Adrenal gland (tissue), 12 donors: ENCODE measurements around the gene STXBP4. TPM values are rescaled to one million over a fixed set of nuclear protein-coding genes. Genes with fewer than 3 reads are reported as not detected.

Experiments used
- DNase-seq, 7 donors: peaks; one replicate each; pipeline ENCODE4 v3.0.0-alpha.2; 2019 to 2020
- H3K27ac ChIP-seq, 5 donors: fragments of 200-600 bp; sonication (generic) in 4 of 5; 1 replicate in 3 of 5; 2 replicates in 2 of 5; pipeline versions ENCODE4 v1.5.1 to v1.8.0; 2016 to 2020; ENCODE audit warnings: mild to moderate bottlenecking in 1 of 5
- H3K27me3 ChIP-seq: fragments of 200-600 bp; 2 replicates; pipeline ENCODE4 v1.8.0; 2021
- H3K36me3 ChIP-seq, 2 donors: fragments of 200-600 bp; replicated peaks in 1 of 2; 1 replicate in 1 of 2; 2 replicates in 1 of 2; pipeline versions ENCODE4 v1.5.1 to v1.8.0; 2018 to 2022
- H3K4me1 ChIP-seq, 2 donors: fragments of 200-600 bp; replicated peaks in 1 of 2; 1 replicate in 1 of 2; 2 replicates in 1 of 2; pipeline versions ENCODE4 v1.5.1 to v1.8.0; 2018 to 2021
- H3K4me3 ChIP-seq, 4 donors: fragments of 200-600 bp; sonication (generic) in 3 of 4; one replicate each; pipeline ENCODE4 v1.5.1; 2016 to 2018
- H3K9me3 ChIP-seq, 3 donors: fragments of 200-600 bp; sonication (generic) in 1 of 3; replicated peaks in 1 of 3; 1 replicate in 2 of 3; 2 replicates in 1 of 3; pipeline versions ENCODE4 v1.5.1 to v1.8.0; 2016 to 2021
- CTCF ChIP-seq, 6 experiments: fragments of 450-650 bp in 4 of 6; fragments of 200-600 bp in 2 of 6; sonication (generic) in 1 of 6; IDR thresholded peaks; 1 replicate in 5 of 6; 2 replicates in 1 of 6; pipeline versions ENCODE4 v1.5.1 to v1.8.0; 2016 to 2021; ENCODE audit warnings: antibody characterized with exemption in 6 of 6, mild to moderate bottlenecking in 2 of 6, moderate library complexity in 1 of 6
- POLR2A ChIP-seq, 2 donors: fragments of 450-650 bp; IDR thresholded peaks; one replicate each; pipeline ENCODE4 v1.6.1; 2017; ENCODE audit warnings: antibody characterized with exemption in 2 of 2, mild to moderate bottlenecking in 2 of 2, moderate library complexity in 1 of 2
- WGBS, 4 donors: extraction: QIAGEN DNeasy Blood & Tissue Kit in 2 of 4; methylation state at CpG; one replicate each; pipeline versions ENCODE4 v1.1.5 to v1.1.7; 2013 to 2017; 5-methylcytosine and 5-hydroxymethylcytosine counted together
- intact Hi-C, 2 donors: fragments of 100-400 bp; cut with DNase I; formaldehyde crosslinking; loops; one replicate each; pipeline versions ENCODE4 v1.14.1 to v1.15.0; 2022 to 2023
- polyA plus RNA-seq, 3 donors: library from polyadenylated mRNA; stranded (reverse); fragments of 200-250 nt in 2 of 3; fragments of 350-450 nt in 1 of 3; fragmentation: Illumina TruSeq in 1 of 3; extraction: RNeasy Lipid Tissue Mini Kit (QIAGEN cat#74804) in 1 of 3; gene quantifications; one replicate each; pipeline ENCODE4 v1.2.3, GENCODE V29; 2013 to 2014
- total RNA-seq, 9 donors: library from RNA; depleted of rRNA in 4 of 9; stranded (reverse); fragments of >200 nt in 4 of 9; fragments of 120-200 nt in 1 of 9; fragmentation: NEBNext Ultra II Directional in 1 of 9; extraction: Animal tissue kit (Norgen Biotek cat#: 25700) in 1 of 9; gene quantifications; one replicate each; pipeline versions ENCODE4 v1.1.0 to v1.2.4, GENCODE V29; 2013 to 2023
- donor health status: healthy with polysubstance abuse.
- donor health status: Bipolar disorder and iron deficiency.
- donor health status: DM: yes; HTN: yes; CAD: no.
- donor health status: DM: no; HTN: no; CAD: no.
- donor health status: DM: no; HTN: no; CAD: no.
- donor health status: DM: yes; HTN: yes; CAD: no.

STXBP4 gene
- total and polyA plus RNA-seq, 12 donors, result 0.81 to 50.7 (median 11.6) TPM

DNA sequence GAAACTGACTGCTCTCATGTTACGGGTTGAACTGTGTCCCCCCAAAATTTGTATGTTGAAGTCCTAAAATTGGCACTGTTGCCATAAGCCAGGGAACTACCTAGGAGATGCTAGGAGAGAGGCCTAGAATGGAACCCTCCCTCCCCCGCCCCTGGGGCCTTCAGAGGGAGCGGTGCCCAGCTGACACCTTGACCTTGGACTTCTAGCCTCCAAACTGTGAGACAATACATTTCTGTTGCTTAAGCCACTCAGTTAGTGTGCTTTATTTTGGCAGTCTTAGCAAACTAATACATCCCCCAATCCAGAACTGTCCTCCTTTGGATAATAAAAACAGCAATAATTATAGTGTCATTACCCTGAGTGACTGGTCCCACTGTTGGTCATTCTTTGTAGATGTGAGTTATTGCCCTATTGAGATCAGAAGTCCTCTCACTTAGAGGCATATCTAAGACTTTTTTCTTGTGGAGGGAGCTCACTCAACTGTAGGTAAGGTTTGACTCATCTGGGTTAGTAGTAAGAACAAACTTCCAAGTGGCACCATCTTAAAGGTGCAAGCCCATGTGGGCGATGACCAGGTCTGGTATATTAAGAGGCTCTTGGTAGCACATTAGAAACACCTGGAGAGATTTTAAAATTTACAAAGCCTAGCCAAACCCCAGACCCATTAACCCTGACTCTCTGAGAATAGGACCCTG, 203.2 kb downstream of the STXBP4 start:
- H3K27ac ChIP-seq, result no peak overlapping the region
- TF ChIP-seq CTCF (IDR thresholded peaks at IDR 0.05) (no peak), POLR2A (IDR thresholded peaks at IDR 0.05) (no peak)
- peaks cover 0 to 5% (median 0%) of the 10 kb centered on the region in 3 donors for H3K9me3 ChIP-seq
- WGBS, 4 donors, result 73 to 93% (median 88%) methylated on average over 4 of the region's 4 CpGs
- no peak for DNase-seq
- H3K4me1 ChIP-seq, result no peaks in the 10 kb centered on the region
- H3K27me3 ChIP-seq, result no peaks in the 10 kb centered on the region
- no peaks in the 10 kb centered on the region for H3K36me3 ChIP-seq
- intact Hi-C loops, result no loop called here
- H3K4me3 ChIP-seq, result no peak overlapping the region

GRCh38 chr17:55172612-55173011, 204.0 kb downstream of the STXBP4 start:
- Histone ChIP-seq H3K36me3 (no peaks in the 10 kb centered on the region), H3K27me3 (no peaks in the 10 kb centered on the region), H3K27ac (no peak overlapping the region), H3K4me1 (no peaks in the 10 kb centered on the region), H3K4me3 (no peak overlapping the region), H3K9me3 (peaks cover 0 to 5% (median 0%) of the 10 kb centered on the region in 3 donors)
- intact Hi-C loops, result no loop called here
- no peak for DNase-seq
- TF ChIP-seq POLR2A (IDR thresholded peaks at IDR 0.05), result no peak
- TF ChIP-seq CTCF (IDR thresholded peaks at IDR 0.05), result no peak
- WGBS, 4 donors, result 88 to 96% (median 93%) methylated on average over 2 of the region's 2 CpGs

- intact Hi-C loops, result no loop called here
Measured at GRCh38 chr17:55174133-55174532, 205.6 kb downstream of the STXBP4 start.

More at GRCh38 chr17:55174133-55174532, 205.6 kb downstream of the STXBP4 start:
- Histone ChIP-seq H3K27me3 (no peaks in the 10 kb centered on the region), H3K36me3 (no peaks in the 10 kb centered on the region), H3K4me1 (no peaks in the 10 kb centered on the region), H3K27ac (no peak overlapping the region), H3K9me3 (peaks cover 0 to 5% (median 0%) of the 10 kb centered on the region in 3 donors), H3K4me3 (no peak overlapping the region)
- 94 to 100% (median 98%) methylated on average over 1 of the region's 1 CpG for WGBS, 4 donors
- no peak for DNase-seq
- no peak for TF ChIP-seq POLR2A (IDR thresholded peaks at IDR 0.05)
- no peak for TF ChIP-seq CTCF (IDR thresholded peaks at IDR 0.05)
